ENCODE results near the gene MRPS22. TPM values are rescaled to one million over a fixed set of nuclear protein-coding genes. Genes with fewer than 3 reads are reported as not detected.

MRPS22 gene
- total and polyA plus RNA-seq, 8 donors: 9.6 to 75.8 (median 43.7) TPM

GRCh38 chr3:139326131-139326530, 17.7 kb upstream of the MRPS22 start:
- 74 to 95% (median 84%) methylated on average over 5 of the region's 5 CpGs for WGBS, 5 donors
- intact Hi-C loops (cut with DNase I; ENCODE audit: low total_unique reads): loop anchor here (10.0 kb wide), 1 partner anchor 391 kb away; no protein-coding TSS in a partner anchor
- no peaks in the 10 kb centered on the region for H3K36me3 ChIP-seq
- H3K4me1 ChIP-seq: peaks cover 0 to 9% (median 8%) of the 10 kb centered on the region in 4 donors
- no peak overlapping the region for H3K4me3 ChIP-seq
- no peak overlapping the region for H3K27ac ChIP-seq
- peaks cover 0 to 34% (median 12%) of the 10 kb centered on the region in 3 donors for H3K27me3 ChIP-seq
- no peak for DNase-seq
- H3K9me3 ChIP-seq: no peaks in the 10 kb centered on the region
- TF ChIP-seq EP300 (IDR thresholded peaks at IDR 0.05): no peak
- TF ChIP-seq POLR2AphosphoS5 (IDR thresholded peaks at IDR 0.05): no peak
- no peak for TF ChIP-seq POLR2A (IDR thresholded peaks at IDR 0.05)
- no peak for TF ChIP-seq CTCF (IDR thresholded peaks at IDR 0.05)

GRCh38 chr3:139326707-139327106, 17.1 kb upstream of the MRPS22 start:
- Histone ChIP-seq H3K4me3 (no peak overlapping the region), H3K4me1 (peaks cover 0 to 9% (median 8%) of the 10 kb centered on the region in 4 donors), H3K9me3 (no peaks in the 10 kb centered on the region), H3K27ac (no peak overlapping the region), H3K27me3 (peaks cover 0 to 40% (median 12%) of the 10 kb centered on the region in 3 donors), H3K36me3 (no peaks in the 10 kb centered on the region)
- TF ChIP-seq CTCF (IDR thresholded peaks at IDR 0.05) (no peak), EP300 (IDR thresholded peaks at IDR 0.05) (no peak), POLR2AphosphoS5 (IDR thresholded peaks at IDR 0.05) (no peak), POLR2A (IDR thresholded peaks at IDR 0.05) (no peak)
- 70 to 81% (median 76%) methylated on average over 4 of the region's 4 CpGs for WGBS, 5 donors
- no peak for DNase-seq
- intact Hi-C loops (cut with DNase I; ENCODE audit: low total_unique reads): loop anchor here (10.0 kb wide), 1 partner anchor 392 kb away; no protein-coding TSS in a partner anchor

GRCh38 chr3:139327231-139327630, 16.6 kb upstream of the MRPS22 start:
- intact Hi-C loops (cut with DNase I; ENCODE audit: low total_unique reads): loop anchor here (10.0 kb wide), 1 partner anchor 392 kb away; no protein-coding TSS in a partner anchor
- Histone ChIP-seq H3K27me3 (peaks cover 0 to 36% (median 12%) of the 10 kb centered on the region in 3 donors), H3K4me3 (no peak overlapping the region), H3K36me3 (no peaks in the 10 kb centered on the region), H3K9me3 (no peaks in the 10 kb centered on the region), H3K27ac (no peak overlapping the region), H3K4me1 (peaks cover 0 to 9% (median 8%) of the 10 kb centered on the region in 4 donors)
- no peak for DNase-seq
- no peak for TF ChIP-seq POLR2AphosphoS5 (IDR thresholded peaks at IDR 0.05)
- TF ChIP-seq POLR2A (IDR thresholded peaks at IDR 0.05): no peak
- no peak for TF ChIP-seq EP300 (IDR thresholded peaks at IDR 0.05)
- TF ChIP-seq CTCF (IDR thresholded peaks at IDR 0.05): no peak
- WGBS, 5 donors: 87 to 90% (median 89%) methylated on average over 5 of the region's 5 CpGs

- intact Hi-C loops (cut with DNase I; ENCODE audit: low total_unique reads): loop anchor here (10.0 kb wide), 1 partner anchor 393 kb away; no protein-coding TSS in a partner anchor
- no peak overlapping the region for H3K4me3 ChIP-seq
- 75 to 84% (median 78%) methylated on average over 4 to 8 of the region's 8 CpGs for WGBS, 5 donors
- H3K36me3 ChIP-seq: no peaks in the 10 kb centered on the region
- DNase-seq: no peak
- H3K9me3 ChIP-seq: no peaks in the 10 kb centered on the region
- TF ChIP-seq EP300 (IDR thresholded peaks at IDR 0.05) (no peak), POLR2AphosphoS5 (IDR thresholded peaks at IDR 0.05) (no peak), POLR2A (IDR thresholded peaks at IDR 0.05) (no peak), CTCF (IDR thresholded peaks at IDR 0.05) (no peak)
- peaks cover 0 to 9% (median 8%) of the 10 kb centered on the region in 4 donors for H3K4me1 ChIP-seq
- peaks cover 0 to 35% (median 12%) of the 10 kb centered on the region in 3 donors for H3K27me3 ChIP-seq
- no peak overlapping the region for H3K27ac ChIP-seq
Measured at GRCh38 chr3:139327861-139328260, 16.0 kb upstream of the MRPS22 start.

Measured in stomach (tissue), 9 donors.